OCI-LY7 (cell line): ENCODE data around the gene DDX10. TPM values are rescaled to one million over a fixed set of nuclear protein-coding genes. Genes with fewer than 3 reads are reported as not detected.

ENCODE experiments used
- BruUV-seq: library from RNA; stranded (reverse); fragments of 400-500 nt; replicated peaks from 2 replicates; lab custom pipeline; 2021; lab: Mats Ljungman, UMichigan
- CTCF ChIA-PET: fragments of 300-600 bp; sonication (Branson Sonifier 250); formaldehyde crosslinking; loops from one replicate; lab custom pipeline; 2022; ENCODE audit warnings: antibody characterized with exemption; ENCODE audit not compliant: unreplicated experiment; lab: Charles Lee
- POLR2A ChIA-PET: fragments of 300-600 bp; sonication (Branson Sonifier 250); formaldehyde crosslinking; loops from one replicate; lab custom pipeline; 2022; ENCODE audit warnings: antibody characterized with exemption; lab: Charles Lee
- DNase-seq: peaks from one replicate; pipeline ENCODE4 v3.0.0-alpha.2; 2015; ENCODE audit warnings: low spot score
- H2AFZ ChIP-seq: fragments of 200-600 bp; sonication (generic), shearing (Covaris generic); 2 replicates; pipeline ENCODE4 v1.6.1; 2014; ENCODE audit warnings: mild to moderate bottlenecking, antibody characterized with exemption, low read length, moderate library complexity
- H3K27ac ChIP-seq: fragments of 200-600 bp; sonication (generic); 2 replicates; pipeline ENCODE4 v1.5.1; 2014; ENCODE audit warnings: mixed run types, low read depth, mild to moderate bottlenecking, moderate library complexity, low read length, inconsistent platforms; ENCODE audit not compliant: poor library complexity, severe bottlenecking
- H3K36me3 ChIP-seq: fragments of 200-600 bp; sonication (generic); 2 replicates; pipeline ENCODE4 v1.6.1; 2014; ENCODE audit warnings: mild to moderate bottlenecking, antibody characterized with exemption, low read length, moderate library complexity, mixed read lengths; ENCODE audit not compliant: insufficient read depth
- H3K4me1 ChIP-seq: fragments of 200-600 bp; sonication (generic); 2 replicates; pipeline ENCODE4 v1.5.1; 2014; ENCODE audit warnings: mild to moderate bottlenecking, low read length; ENCODE audit not compliant: insufficient read depth, poor library complexity, severe bottlenecking
- H3K4me2 ChIP-seq: fragments of 200-600 bp; sonication (generic); 2 replicates; pipeline ENCODE4 v1.6.1; 2014; ENCODE audit warnings: mild to moderate bottlenecking, low read length
- H3K4me3 ChIP-seq: fragments of 200-600 bp; sonication (generic); 2 replicates; pipeline ENCODE4 v1.5.1; 2014; ENCODE audit warnings: mild to moderate bottlenecking, low read depth, low read length; ENCODE audit not compliant: poor library complexity, severe bottlenecking
- H3K79me2 ChIP-seq: fragments of 200-600 bp; sonication (generic); 2 replicates; pipeline ENCODE4 v1.6.1; 2016; ENCODE audit warnings: low read depth, mild to moderate bottlenecking, low read length, moderate library complexity, mixed read lengths; ENCODE audit not compliant: insufficient read depth
- H3K9me2 ChIP-seq: fragments of 200-600 bp; sonication (generic); 2 replicates; pipeline ENCODE4 v1.6.1; 2016; ENCODE audit warnings: mild to moderate bottlenecking, low read length, mixed read lengths; ENCODE audit not compliant: insufficient read depth
- H3K9me3 ChIP-seq: fragments of 200-600 bp; sonication (generic); 2 replicates; pipeline ENCODE4 v1.6.1; 2014; ENCODE audit warnings: mild to moderate bottlenecking, mixed run types, low read length, mixed read lengths
- H4K20me1 ChIP-seq: fragments of 200-600 bp; sonication (generic); 2 replicates; pipeline ENCODE4 v1.6.1; 2014; ENCODE audit warnings: mild to moderate bottlenecking, antibody characterized with exemption, low read length, moderate library complexity, mixed read lengths; ENCODE audit not compliant: insufficient read depth
- EZH2phosphoT487 ChIP-seq: fragments of 200-600 bp; sonication (generic); IDR thresholded peaks from 2 replicates; pipeline ENCODE4 v1.6.1; 2018; ENCODE audit warnings: low read depth, borderline replicate concordance, mild to moderate bottlenecking, mixed run types, antibody characterized with exemption, low read length, moderate library complexity, mixed read lengths
- intact Hi-C: fragments of 100-400 bp; cut with micrococcal nuclease; formaldehyde crosslinking; loops from one replicate; pipeline ENCODE4 v1.10.0; 2022; ENCODE audit not compliant: unreplicated experiment
- total RNA-seq, 2 experiments: library from RNA; depleted of rRNA in 1 of 2; stranded (reverse); fragments of >200 nt in 1 of 2; shearing (Covaris generic) in 1 of 2; gene quantifications; 2 replicates each; pipeline ENCODE4 v1.2.3, GENCODE V29; 2014 to 2022
- TF ChIP-seq, protein P1 (sequence below): fragments of 200-600 bp; sonication (generic); conservative IDR thresholded peaks from 2 replicates; pipeline ENCODE4 v1.5.1; 2014; ENCODE audit warnings: mild to moderate bottlenecking, antibody characterized with exemption, low read length, moderate library complexity, mixed read lengths

The DDX10 gene
- total RNA-seq, 2 experiments from 2014 or later, result 46.5 to 48.7 TPM

GRCh38 chr11:108748968-108749367 is 84.1 kb downstream of the DDX10 start:
- CTCF ChIA-PET, result no interaction called here

GRCh38 chr11:108751444-108751843 is 86.6 kb downstream of the DDX10 start:
- Histone ChIP-seq H3K79me2 (peaks cover 17% of the 10 kb centered on the region; the same call in 1 of the 2 replicates), H3K4me1 (peaks cover 5% of the 10 kb centered on the region)
- CTCF ChIA-PET, result no interaction called here

More at GRCh38 chr11:108748968-108749367, 84.1 kb downstream of the DDX10 start:
- Histone ChIP-seq H3K9me2 (no peaks in the 10 kb centered on the region), H3K36me3 (peaks cover 7% of the 10 kb centered on the region; the same call in 1 of the 2 replicates), H3K4me3 (no peak overlapping the region), H3K4me1 (no peaks in the 10 kb centered on the region), H3K27ac (no peak overlapping the region), H3K4me2 (no peak overlapping the region), H3K79me2 (peaks cover 8% of the 10 kb centered on the region; the same call in 1 of the 2 replicates), H4K20me1 (no peaks in the 10 kb centered on the region), H2AFZ (no peak overlapping the region), H3K9me3 (no peaks in the 10 kb centered on the region)
- intact Hi-C loops, result no loop called here
- BruUV-seq, result no TSS peak
- TF ChIP-seq EZH2phosphoT487, result no peak
- TF ChIP-seq, protein P1, sequence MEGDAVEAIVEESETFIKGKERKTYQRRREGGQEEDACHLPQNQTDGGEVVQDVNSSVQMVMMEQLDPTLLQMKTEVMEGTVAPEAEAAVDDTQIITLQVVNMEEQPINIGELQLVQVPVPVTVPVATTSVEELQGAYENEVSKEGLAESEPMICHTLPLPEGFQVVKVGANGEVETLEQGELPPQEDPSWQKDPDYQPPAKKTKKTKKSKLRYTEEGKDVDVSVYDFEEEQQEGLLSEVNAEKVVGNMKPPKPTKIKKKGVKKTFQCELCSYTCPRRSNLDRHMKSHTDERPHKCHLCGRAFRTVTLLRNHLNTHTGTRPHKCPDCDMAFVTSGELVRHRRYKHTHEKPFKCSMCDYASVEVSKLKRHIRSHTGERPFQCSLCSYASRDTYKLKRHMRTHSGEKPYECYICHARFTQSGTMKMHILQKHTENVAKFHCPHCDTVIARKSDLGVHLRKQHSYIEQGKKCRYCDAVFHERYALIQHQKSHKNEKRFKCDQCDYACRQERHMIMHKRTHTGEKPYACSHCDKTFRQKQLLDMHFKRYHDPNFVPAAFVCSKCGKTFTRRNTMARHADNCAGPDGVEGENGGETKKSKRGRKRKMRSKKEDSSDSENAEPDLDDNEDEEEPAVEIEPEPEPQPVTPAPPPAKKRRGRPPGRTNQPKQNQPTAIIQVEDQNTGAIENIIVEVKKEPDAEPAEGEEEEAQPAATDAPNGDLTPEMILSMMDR, result no peak
- no peak for DNase-seq
- POLR2A ChIA-PET, result interaction anchor here (0.7 to 1.0 kb wide), 5 partner anchors 15 to 201 kb away, joined by 3 to 4 read pairs (median 3); no protein-coding TSS in a partner anchor

More at GRCh38 chr11:108751444-108751843, 86.6 kb downstream of the DDX10 start:
- Histone ChIP-seq H3K4me3 (no peak overlapping the region), H3K9me2 (no peaks in the 10 kb centered on the region), H2AFZ (no peak overlapping the region), H3K9me3 (no peaks in the 10 kb centered on the region), H3K4me2 (no peak overlapping the region), H4K20me1 (peaks cover 3% of the 10 kb centered on the region; the same call in 1 of the 2 replicates), H3K36me3 (peaks cover 2% of the 10 kb centered on the region; the same call in 1 of the 2 replicates), H3K27ac (no peak overlapping the region)
- DNase-seq, result no peak
- POLR2A ChIA-PET, result interaction anchor here (0.8 kb wide), 2 partner anchors 10 to 21 kb away, joined by 3 to 4 read pairs; no protein-coding TSS in a partner anchor
- TF ChIP-seq, protein P1, result no peak
- no peak for TF ChIP-seq EZH2phosphoT487
- intact Hi-C loops, result no loop called here
- BruUV-seq, result no TSS peak
